Suprapubic skin (tissue), 4 donors: ENCODE data around the gene NFATC2.

Source experiments
- CTCF ChIP-seq, 2 donors: fragments of 200-600 bp in 1 of 2; fragments of 450-650 bp in 1 of 2; sonication (generic) in 1 of 2; IDR thresholded peaks; one replicate each; pipeline ENCODE4 v1.5.1; 2016 to 2019; ENCODE audit warnings: antibody characterized with exemption in 2 of 2, mild to moderate bottlenecking in 1 of 2, moderate library complexity in 1 of 2
- POLR2A ChIP-seq, 2 donors: fragments of 450-650 bp; IDR thresholded peaks; one replicate each; pipeline ENCODE4 v1.6.1; 2017; ENCODE audit warnings: antibody characterized with exemption in 2 of 2, mild to moderate bottlenecking in 2 of 2, moderate library complexity in 2 of 2
- POLR2AphosphoS5 ChIP-seq, 3 donors: sonication (generic); formaldehyde crosslinking; IDR thresholded peaks; one replicate each; pipeline ENCODE4 v1.6.1; 2017; ENCODE audit warnings: antibody characterized with exemption in 3 of 3

GRCh38 chr20:51440589-51440988 lies 101.9 kb downstream of the NFATC2 start:
- no peak for TF ChIP-seq POLR2A (IDR thresholded peaks at IDR 0.05)
- TF ChIP-seq CTCF (IDR thresholded peaks at IDR 0.05): no peak
- TF ChIP-seq POLR2AphosphoS5 (IDR thresholded peaks at IDR 0.05): no peak
